Mesothelial cell of epicardium (in vitro differentiated cells): ENCODE data around the gene TMEM53. TPM values are rescaled to one million over a fixed set of nuclear protein-coding genes. Genes with fewer than 3 reads are reported as not detected.

Experiments
- DNase-seq, 2 experiments: peaks; one replicate each; pipeline ENCODE4 v3.0.0; 2021; ENCODE audit warnings: low spot score in 2 of 2; ENCODE audit not compliant: unreplicated experiment in 2 of 2
- H3K27ac Mint-ChIP-seq: 2 replicates; pipeline ENCODE4 v1.8.0; 2021; ENCODE audit warnings: mixed read lengths
- H3K27me3 Mint-ChIP-seq: 2 replicates; pipeline ENCODE4 v1.8.0; 2021; ENCODE audit warnings: low read depth, mixed read lengths
- H3K36me3 Mint-ChIP-seq: 2 replicates; pipeline ENCODE4 v1.8.0; 2021; ENCODE audit warnings: mixed read lengths
- H3K4me1 Mint-ChIP-seq: 2 replicates; pipeline ENCODE4 v1.8.0; 2021; ENCODE audit warnings: mixed read lengths
- H3K4me3 Mint-ChIP-seq: 2 replicates; pipeline ENCODE4 v1.8.0; 2021; ENCODE audit warnings: mild to moderate bottlenecking, moderate library complexity, mixed read lengths
- H3K9me3 Mint-ChIP-seq: 2 replicates; pipeline ENCODE4 v1.8.0; 2021; ENCODE audit warnings: mixed read lengths
- total RNA-seq: library from RNA; stranded (reverse); gene quantifications from 3 replicates; pipeline ENCODE4 v1.2.1, GENCODE V29; 2021
- TF ChIP-seq, protein P1 (sequence below): fragments of 200-600 bp; sonication (generic); IDR thresholded peaks from one replicate; pipeline ENCODE4 v1.5.0; 2021; ENCODE audit warnings: antibody characterized with exemption; ENCODE audit not compliant: unreplicated experiment

The TMEM53 gene
- total RNA-seq, 1 donor from 2014 or later: 8.9 TPM

DNA sequence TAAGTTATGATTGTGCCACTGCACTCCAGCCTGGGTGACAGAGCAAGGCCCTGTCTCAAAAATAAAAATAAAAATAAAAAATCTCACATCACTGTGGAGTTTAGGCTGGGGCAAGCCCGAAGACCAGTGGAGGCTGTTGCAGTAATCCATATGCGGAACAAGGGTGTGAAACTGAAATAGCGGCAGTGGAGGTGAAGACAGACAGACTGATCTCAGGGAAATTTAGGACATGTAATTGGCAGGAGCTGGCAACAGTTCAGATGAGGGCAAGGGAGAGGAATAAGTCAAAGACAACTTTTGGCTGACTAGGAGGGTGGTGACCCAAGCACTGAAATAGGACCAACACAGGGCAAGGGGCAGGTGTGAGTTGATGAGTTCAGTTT is 8.6 kb upstream of the TMEM53 start:
- TF ChIP-seq, protein P1, sequence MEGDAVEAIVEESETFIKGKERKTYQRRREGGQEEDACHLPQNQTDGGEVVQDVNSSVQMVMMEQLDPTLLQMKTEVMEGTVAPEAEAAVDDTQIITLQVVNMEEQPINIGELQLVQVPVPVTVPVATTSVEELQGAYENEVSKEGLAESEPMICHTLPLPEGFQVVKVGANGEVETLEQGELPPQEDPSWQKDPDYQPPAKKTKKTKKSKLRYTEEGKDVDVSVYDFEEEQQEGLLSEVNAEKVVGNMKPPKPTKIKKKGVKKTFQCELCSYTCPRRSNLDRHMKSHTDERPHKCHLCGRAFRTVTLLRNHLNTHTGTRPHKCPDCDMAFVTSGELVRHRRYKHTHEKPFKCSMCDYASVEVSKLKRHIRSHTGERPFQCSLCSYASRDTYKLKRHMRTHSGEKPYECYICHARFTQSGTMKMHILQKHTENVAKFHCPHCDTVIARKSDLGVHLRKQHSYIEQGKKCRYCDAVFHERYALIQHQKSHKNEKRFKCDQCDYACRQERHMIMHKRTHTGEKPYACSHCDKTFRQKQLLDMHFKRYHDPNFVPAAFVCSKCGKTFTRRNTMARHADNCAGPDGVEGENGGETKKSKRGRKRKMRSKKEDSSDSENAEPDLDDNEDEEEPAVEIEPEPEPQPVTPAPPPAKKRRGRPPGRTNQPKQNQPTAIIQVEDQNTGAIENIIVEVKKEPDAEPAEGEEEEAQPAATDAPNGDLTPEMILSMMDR: no peak
- no peaks in the 10 kb centered on the region for H3K9me3 Mint-ChIP-seq
- no peaks in the 10 kb centered on the region for H3K27me3 Mint-ChIP-seq
- no peak overlapping the region for H3K4me3 Mint-ChIP-seq
- H3K4me1 Mint-ChIP-seq: peaks cover 2% of the 10 kb centered on the region
- peaks cover 21% of the 10 kb centered on the region for H3K36me3 Mint-ChIP-seq
- no peak overlapping the region for H3K27ac Mint-ChIP-seq
- no peak for DNase-seq

DNA sequence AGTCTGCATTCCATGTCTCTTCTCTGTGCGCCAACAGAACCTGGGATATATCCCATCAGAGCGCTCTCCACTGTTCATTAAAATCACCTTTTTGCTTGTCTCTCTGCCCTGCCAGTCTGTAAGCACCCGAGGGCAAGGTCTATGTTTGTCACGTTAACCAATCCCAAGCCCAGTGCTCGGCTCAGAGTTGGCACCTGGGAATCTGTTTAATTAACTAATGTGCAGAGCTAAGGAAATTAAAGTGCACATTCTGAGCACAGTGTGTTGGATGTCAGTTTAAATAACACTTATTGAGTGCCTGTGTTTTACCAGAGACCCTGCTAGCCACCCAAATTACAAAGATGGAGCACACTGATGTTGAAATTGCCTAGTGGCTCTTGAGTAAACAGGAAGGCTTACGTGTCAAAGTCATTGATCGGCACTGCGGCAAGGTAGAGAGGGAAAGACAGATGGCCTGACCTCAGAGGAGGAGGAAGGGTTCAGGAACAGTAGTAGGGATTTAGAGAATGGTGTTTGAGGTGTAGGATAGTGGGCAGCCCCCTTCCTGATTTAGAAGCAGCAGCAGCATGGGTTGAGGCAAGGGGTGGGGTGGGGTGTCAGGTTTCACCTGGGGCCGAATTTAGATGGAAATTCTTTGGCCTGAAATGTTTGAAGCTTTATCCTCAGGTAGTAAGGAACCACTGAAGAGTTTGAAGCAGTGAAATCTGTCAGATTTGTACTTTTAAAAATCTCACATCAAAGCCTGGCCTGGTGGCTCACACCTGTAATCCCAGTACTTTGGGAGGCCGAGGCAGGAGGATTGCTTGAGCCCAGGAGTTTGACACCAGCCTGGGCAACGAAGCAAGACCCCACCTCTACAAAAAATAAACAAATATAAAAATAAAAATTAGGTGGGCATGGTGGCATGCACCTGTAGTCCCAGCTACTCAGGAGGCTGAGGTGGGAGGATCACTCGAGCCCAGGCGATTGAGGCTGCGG is 7.9 kb upstream of the TMEM53 start:
- Mint-ChIP-seq H3K4me3 (no peak overlapping the region), H3K27me3 (no peaks in the 10 kb centered on the region), H3K4me1 (peaks cover 2% of the 10 kb centered on the region), H3K27ac (no peak overlapping the region), H3K9me3 (no peaks in the 10 kb centered on the region), H3K36me3 (peaks cover 21% of the 10 kb centered on the region)
- TF ChIP-seq, protein P1: no peak
- no peak for DNase-seq

DNA sequence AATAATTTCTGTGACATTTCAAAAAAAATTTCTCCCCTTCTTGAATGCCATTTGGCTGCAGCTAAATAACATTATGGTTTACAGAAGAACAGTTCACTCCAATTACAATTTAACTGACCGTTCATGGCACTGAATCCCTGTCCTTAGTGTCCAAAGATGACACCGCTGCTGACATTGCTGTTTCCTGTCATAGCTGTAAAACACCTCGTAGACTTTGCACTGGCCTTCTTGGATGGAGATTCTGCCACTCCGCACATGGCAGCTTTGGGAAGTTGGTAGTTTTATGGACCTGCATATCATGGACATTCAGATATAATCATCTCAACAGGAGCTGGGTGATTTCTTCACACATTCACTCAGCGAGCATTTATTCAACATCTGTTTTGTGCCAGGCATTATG is 5.2 kb upstream of the TMEM53 start:
- Mint-ChIP-seq H3K4me3 (no peak overlapping the region), H3K27ac (no peak overlapping the region), H3K4me1 (peaks cover 10% of the 10 kb centered on the region), H3K36me3 (peaks cover 21% of the 10 kb centered on the region), H3K27me3 (no peaks in the 10 kb centered on the region), H3K9me3 (no peaks in the 10 kb centered on the region)
- DNase-seq: no peak
- TF ChIP-seq, protein P1: no peak

DNA sequence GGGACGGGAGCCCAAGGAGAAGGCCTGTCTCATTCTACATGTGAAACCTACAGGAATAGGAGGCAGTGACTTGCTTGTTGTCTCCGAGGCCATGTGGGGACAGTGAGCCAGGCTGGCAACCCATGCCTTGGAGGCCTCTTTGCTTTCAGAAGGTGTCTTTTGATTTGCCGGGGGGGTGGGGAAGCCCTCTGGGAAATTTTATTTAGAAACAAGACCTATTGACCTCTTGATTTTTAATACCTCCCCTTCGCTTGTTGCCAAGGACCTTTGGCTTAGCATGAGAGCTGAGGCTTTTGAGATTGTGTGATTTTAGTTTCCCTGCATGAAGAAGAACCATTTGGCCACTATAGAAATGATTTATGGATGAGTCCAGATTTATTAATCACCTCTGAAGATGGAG is 4.3 kb upstream of the TMEM53 start:
- peaks cover 10% of the 10 kb centered on the region for H3K4me1 Mint-ChIP-seq
- TF ChIP-seq, protein P1: no peak
- no peak for DNase-seq
- no peaks in the 10 kb centered on the region for H3K9me3 Mint-ChIP-seq
- H3K27me3 Mint-ChIP-seq: no peaks in the 10 kb centered on the region
- H3K36me3 Mint-ChIP-seq: peaks cover 21% of the 10 kb centered on the region
- no peak overlapping the region for H3K4me3 Mint-ChIP-seq
- no peak overlapping the region for H3K27ac Mint-ChIP-seq

DNA sequence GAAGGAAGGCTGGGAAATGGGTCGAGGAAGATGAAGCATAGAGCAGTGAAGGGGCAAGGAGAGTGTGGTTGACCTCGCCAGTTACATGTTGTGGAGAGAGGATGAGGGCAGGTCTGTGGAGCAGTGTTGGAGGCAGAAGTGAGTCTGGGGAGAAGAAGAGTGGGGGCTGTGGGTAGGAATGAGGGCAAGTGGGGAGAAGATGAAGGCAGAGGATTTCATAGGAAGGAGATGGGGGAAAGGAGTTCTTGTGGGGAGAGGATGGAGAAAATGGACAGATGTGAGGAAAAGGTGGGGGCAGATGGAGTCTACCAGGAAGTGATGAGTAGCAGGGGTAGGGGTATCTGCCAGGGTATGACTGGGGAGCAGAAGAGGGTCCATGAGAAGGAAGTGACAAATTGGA is 3.8 kb upstream of the TMEM53 start:
- H3K9me3 Mint-ChIP-seq: no peaks in the 10 kb centered on the region

More for the DNA sequence above, 3.8 kb upstream of the TMEM53 start:
- peaks cover 17% of the 10 kb centered on the region for H3K36me3 Mint-ChIP-seq
- H3K27ac Mint-ChIP-seq: no peak overlapping the region
- DNase-seq: no peak
- H3K27me3 Mint-ChIP-seq: no peaks in the 10 kb centered on the region
- TF ChIP-seq, protein P1: no peak
- H3K4me1 Mint-ChIP-seq: peaks cover 15% of the 10 kb centered on the region
- H3K4me3 Mint-ChIP-seq: no peak overlapping the region
